A673 (cell line): Measurements from ENCODE around the gene ABHD4. TPM values are rescaled to one million over a fixed set of nuclear protein-coding genes. Genes with fewer than 3 reads are reported as not detected.

Experiments
- BruUV-seq: library from RNA; stranded (reverse); fragments of 400-500 nt; replicated peaks from 2 replicates; lab custom pipeline; 2021; lab: Mats Ljungman, UMichigan
- CTCF ChIA-PET: fragments of 300-600 bp; sonication (Branson Sonifier 250); formaldehyde crosslinking; loops from one replicate; lab custom pipeline; 2022; ENCODE audit warnings: antibody characterized with exemption; lab: Charles Lee
- POLR2A ChIA-PET: fragments of 300-600 bp; sonication (Branson Sonifier 250); formaldehyde crosslinking; loops from one replicate; lab custom pipeline; 2022; ENCODE audit warnings: antibody characterized with exemption; ENCODE audit not compliant: low non-redundant PET; lab: Charles Lee
- DNase-seq: peaks from one replicate; pipeline ENCODE4 v3.0.0-alpha.2; 2015; ENCODE audit warnings: low spot score
- H3K27ac ChIP-seq: fragments of 200-600 bp; sonication (generic); 2 replicates; pipeline ENCODE4 v1.5.1; 2016; ENCODE audit warnings: mixed run types, low read depth, mild to moderate bottlenecking, mixed read lengths, antibody characterized with exemption, low read length; ENCODE audit not compliant: poor library complexity, severe bottlenecking
- H3K27me3 ChIP-seq: fragments of 200-600 bp; sonication (generic); replicated peaks from 2 replicates; pipeline ENCODE4 v1.6.1; 2017; ENCODE audit warnings: mixed run types, low read depth, mild to moderate bottlenecking, mixed read lengths, antibody characterized with exemption, low read length; ENCODE audit not compliant: insufficient read depth, poor library complexity
- H3K36me3 ChIP-seq: fragments of 200-600 bp; sonication (generic); 2 replicates; pipeline ENCODE4 v1.6.1; 2016; ENCODE audit warnings: mixed run types, mild to moderate bottlenecking, mixed read lengths, antibody characterized with exemption, low read length; ENCODE audit not compliant: insufficient read depth, poor library complexity, severe bottlenecking
- H3K4me1 ChIP-seq: fragments of 200-600 bp; sonication (generic); 2 replicates; pipeline ENCODE4 v1.6.1; 2017; ENCODE audit warnings: mixed run types, mild to moderate bottlenecking, mixed read lengths, antibody characterized with exemption, low read length; ENCODE audit not compliant: insufficient read depth, poor library complexity, severe bottlenecking
- H3K4me3 ChIP-seq: fragments of 200-600 bp; sonication (generic); 2 replicates; pipeline ENCODE4 v1.5.1; 2016; ENCODE audit warnings: low read depth, mixed run types, mild to moderate bottlenecking, mixed read lengths, low read length; ENCODE audit not compliant: poor library complexity, severe bottlenecking
- H3K9me3 ChIP-seq: fragments of 200-600 bp; sonication (generic); 2 replicates; pipeline ENCODE4 v1.6.1; 2016; ENCODE audit warnings: mixed run types, low read depth, mild to moderate bottlenecking, mixed read lengths, antibody characterized with exemption, low read length; ENCODE audit not compliant: poor library complexity, severe bottlenecking
- EZH2 ChIP-seq: fragments of 200-600 bp; sonication (generic); IDR thresholded peaks from 2 replicates; pipeline ENCODE4 v1.6.1; 2017; ENCODE audit warnings: borderline replicate concordance, low read depth, mild to moderate bottlenecking, mixed read lengths, antibody characterized with exemption, low read length; ENCODE audit not compliant: poor library complexity, severe bottlenecking
- intact Hi-C: fragments of 100-400 bp; cut with micrococcal nuclease; formaldehyde crosslinking; loops from one replicate; pipeline ENCODE4 v1.10.0; 2022; ENCODE audit not compliant: unreplicated experiment
- total RNA-seq: library from RNA; stranded (reverse); gene quantifications from 2 replicates; pipeline ENCODE4 v1.2.3, GENCODE V29; 2021
- TF ChIP-seq, protein P1 (sequence below): fragments of 300-800, 200-600 bp; sonication (generic); conservative IDR thresholded peaks from 2 replicates; pipeline ENCODE4 v1.5.1; 2017; ENCODE audit warnings: low read depth, mild to moderate bottlenecking, antibody characterized with exemption, low read length, moderate library complexity, mixed read lengths

The ABHD4 gene
- total RNA-seq, 1 experiment from 2014 or later: 36.6 TPM

- Histone ChIP-seq H3K4me1 (no peaks in the 10 kb centered on the region), H3K9me3 (no peaks in the 10 kb centered on the region), H3K4me3 (no peak overlapping the region), H3K27ac (peak overlapping the region; percentile 14), H3K36me3 (peaks cover 57% of the 10 kb centered on the region), H3K27me3 (no peaks in the 10 kb centered on the region)
- no peak for TF ChIP-seq EZH2
- TF ChIP-seq, protein P1, sequence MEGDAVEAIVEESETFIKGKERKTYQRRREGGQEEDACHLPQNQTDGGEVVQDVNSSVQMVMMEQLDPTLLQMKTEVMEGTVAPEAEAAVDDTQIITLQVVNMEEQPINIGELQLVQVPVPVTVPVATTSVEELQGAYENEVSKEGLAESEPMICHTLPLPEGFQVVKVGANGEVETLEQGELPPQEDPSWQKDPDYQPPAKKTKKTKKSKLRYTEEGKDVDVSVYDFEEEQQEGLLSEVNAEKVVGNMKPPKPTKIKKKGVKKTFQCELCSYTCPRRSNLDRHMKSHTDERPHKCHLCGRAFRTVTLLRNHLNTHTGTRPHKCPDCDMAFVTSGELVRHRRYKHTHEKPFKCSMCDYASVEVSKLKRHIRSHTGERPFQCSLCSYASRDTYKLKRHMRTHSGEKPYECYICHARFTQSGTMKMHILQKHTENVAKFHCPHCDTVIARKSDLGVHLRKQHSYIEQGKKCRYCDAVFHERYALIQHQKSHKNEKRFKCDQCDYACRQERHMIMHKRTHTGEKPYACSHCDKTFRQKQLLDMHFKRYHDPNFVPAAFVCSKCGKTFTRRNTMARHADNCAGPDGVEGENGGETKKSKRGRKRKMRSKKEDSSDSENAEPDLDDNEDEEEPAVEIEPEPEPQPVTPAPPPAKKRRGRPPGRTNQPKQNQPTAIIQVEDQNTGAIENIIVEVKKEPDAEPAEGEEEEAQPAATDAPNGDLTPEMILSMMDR: no peak
- DNase-seq: no peak
- ChIA-PET POLR2A (no interaction called here), CTCF (no interaction called here)
- intact Hi-C loops: no loop called here
- BruUV-seq: no TSS peak
These were observed 9.2 kb downstream of the ABHD4 start for GRCh38 chr14:22607291-22607690.

- no peaks in the 10 kb centered on the region for H3K27me3 ChIP-seq
- DNase-seq: no peak
- no peak for TF ChIP-seq EZH2
- peaks cover 13% of the 10 kb centered on the region for H3K4me1 ChIP-seq
- intact Hi-C loops: no loop called here
- H3K4me3 ChIP-seq: no peak overlapping the region
- no TSS peak for BruUV-seq
- H3K36me3 ChIP-seq: peaks cover 31% of the 10 kb centered on the region
- ChIA-PET POLR2A (no interaction called here), CTCF (no interaction called here)
- no peak overlapping the region for H3K27ac ChIP-seq
- H3K9me3 ChIP-seq: no peaks in the 10 kb centered on the region
These were observed 12.8 kb downstream of the ABHD4 start for GRCh38 chr14:22610931-22611330.

GRCh38 chr14:22613106-22613695 lies 15.1 kb downstream of the ABHD4 start:
- no peaks in the 10 kb centered on the region for H3K9me3 ChIP-seq
- no peak for TF ChIP-seq EZH2
- TF ChIP-seq, protein P1: 0 out of 2 replicates have a peak, but pooled peaks have one; percentile 9
- no peak for DNase-seq
- peaks cover 14% of the 10 kb centered on the region for H3K36me3 ChIP-seq
- H3K27me3 ChIP-seq: no peaks in the 10 kb centered on the region
- POLR2A ChIA-PET: no interaction called here
- no peak overlapping the region for H3K4me3 ChIP-seq
- intact Hi-C loops: no loop called here
- no peak overlapping the region for H3K27ac ChIP-seq
- H3K4me1 ChIP-seq: peaks cover 13% of the 10 kb centered on the region
- CTCF ChIA-PET: no interaction called here
- no TSS peak for BruUV-seq

DNA sequence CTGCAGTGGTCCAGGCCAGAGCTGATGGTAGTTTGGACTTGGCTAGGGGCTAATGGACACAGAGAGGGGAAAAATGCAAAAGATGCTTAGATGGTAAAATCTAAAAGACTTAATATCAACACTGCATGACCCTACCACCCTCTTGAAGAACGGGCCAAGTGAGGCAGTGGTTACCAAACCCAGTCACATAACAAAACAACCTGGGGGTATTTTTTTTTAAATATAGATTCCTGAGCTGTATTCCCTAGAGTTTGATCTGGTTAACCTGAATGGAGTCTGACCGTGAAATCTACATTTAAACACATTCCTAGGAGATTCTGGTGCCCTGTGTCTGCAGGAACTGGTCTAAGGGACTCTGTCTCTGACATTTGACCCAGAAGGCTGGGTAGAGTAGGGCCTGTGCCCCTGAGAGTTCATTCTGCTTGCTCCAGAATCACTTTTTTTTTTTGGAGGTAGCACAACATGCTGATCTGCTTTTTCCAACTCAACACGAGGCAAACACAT lies 15.7 kb downstream of the ABHD4 start:
- intact Hi-C loops: no loop called here
- Histone ChIP-seq H3K27ac (peak overlapping the region; percentile 52), H3K36me3 (peaks cover 14% of the 10 kb centered on the region), H3K4me3 (no peak overlapping the region), H3K27me3 (no peaks in the 10 kb centered on the region), H3K4me1 (peaks cover 13% of the 10 kb centered on the region), H3K9me3 (no peaks in the 10 kb centered on the region)
- CTCF ChIA-PET: no interaction called here
- TF ChIP-seq EZH2: no peak
- TF ChIP-seq, protein P1: no peak
- DNase-seq: no peak
- no TSS peak for BruUV-seq
- POLR2A ChIA-PET: no interaction called here
